T-helper 1 cell (primary cell): ENCODE data around the gene CDKL5.
"Not testable (repeated sequence)": the region's sequence is repeated elsewhere in the genome, so short reads cannot be mapped to it uniquely, and the experiment has no call there.

Experiments used
- DNase-seq, 5 donors: peaks; one replicate each; pipeline ENCODE4 v3.0.0-alpha.2; 2012 to 2020
- total RNA-seq, 4 donors: gene quantifications; one replicate each; lab custom pipeline; 2026; lab: John Stamatoyannopoulos, UW

CDKL5 gene
- 6.9 to 10.2 (median 9.0) reads per million in 4 donors for total RNA-seq

DNA sequence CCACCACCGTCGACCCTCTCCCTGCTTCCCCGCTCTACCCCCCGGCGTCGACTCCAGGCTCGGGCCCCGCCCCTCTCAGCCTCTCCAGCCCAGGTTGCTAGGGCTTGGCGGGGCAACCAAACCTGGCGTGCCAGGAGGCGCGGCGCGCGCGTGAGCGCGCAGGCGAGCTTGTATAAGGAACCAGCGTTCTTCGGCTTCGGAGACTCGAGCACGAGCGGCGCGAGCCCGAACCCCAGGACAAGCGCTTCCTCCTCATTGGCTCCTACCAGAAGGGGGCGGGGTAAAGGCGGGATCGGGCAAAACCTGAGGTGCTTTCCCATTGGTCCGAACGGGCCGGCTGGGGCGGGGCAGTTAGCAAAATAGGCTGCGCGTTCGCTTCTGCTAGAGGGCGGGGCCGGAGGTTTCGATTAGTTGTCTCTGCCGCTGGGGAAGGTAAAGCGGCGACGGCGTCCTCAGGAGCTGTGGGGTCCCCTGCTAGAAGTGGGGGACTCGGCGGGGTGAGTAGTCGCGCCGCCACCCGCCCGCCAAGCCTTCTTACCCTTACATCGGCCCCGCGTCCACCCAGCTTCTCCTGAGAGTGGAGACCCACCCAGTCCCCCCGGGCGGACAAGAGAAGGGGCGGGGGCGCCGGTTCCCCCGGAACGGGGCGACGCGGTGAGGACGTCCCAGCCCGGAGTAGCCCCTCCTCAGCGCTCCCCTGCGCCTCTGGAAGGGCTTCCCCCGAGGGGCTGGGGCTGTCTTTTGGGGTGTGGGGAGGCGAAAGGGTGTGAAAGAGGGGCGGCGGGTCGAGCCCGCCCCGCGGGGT is at the start of gene CDKL5:
Gene CDKL5 (plus strand): TSS at position 410 of the 805 bp plus-strand sequence. CDS start 81,489 bp downstream, outside the sequence.
- DNase-seq = peak; percentile 88 to 95 (median 92)

DNA sequence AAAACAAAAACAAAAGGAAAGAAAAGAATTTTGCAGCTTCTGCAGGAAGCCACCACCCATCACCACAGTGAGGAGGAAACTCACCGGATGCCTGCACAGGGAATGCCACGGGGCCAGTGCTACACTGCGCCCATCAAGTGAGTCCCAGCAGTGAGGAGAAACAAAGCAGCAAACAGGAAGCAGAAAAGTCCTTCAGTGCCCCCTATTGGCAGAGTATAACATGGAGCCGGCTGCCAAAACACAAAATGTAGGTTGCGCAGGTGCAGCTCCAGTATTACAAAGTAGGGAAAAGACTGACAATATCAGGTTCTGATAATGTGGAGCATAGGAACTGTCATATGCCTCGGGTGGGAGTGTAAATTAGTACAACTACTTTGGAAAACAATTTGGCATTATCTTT is 47.6 kb upstream of the CDKL5 start:
- DNase-seq = peak in 1 of 5 donors; percentile 10

DNA sequence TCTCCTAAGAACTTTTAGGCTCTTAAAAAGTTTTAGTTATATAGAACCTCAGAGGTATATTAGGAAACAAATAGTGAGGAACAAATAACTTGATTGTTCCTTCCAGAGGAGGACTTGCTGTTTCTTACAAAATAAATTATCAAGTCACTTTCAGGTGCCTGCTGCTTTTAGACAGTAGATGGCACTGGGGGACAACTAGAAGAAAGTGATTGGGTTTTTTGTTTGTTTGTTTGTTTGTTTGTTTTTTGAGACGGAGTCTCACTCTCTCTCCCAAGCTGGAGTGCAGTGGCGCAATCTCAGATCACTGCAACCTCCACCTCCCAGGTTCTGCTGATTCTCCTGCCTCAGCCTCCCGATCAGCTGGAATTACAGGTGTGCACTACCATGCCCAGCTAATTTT is 35.4 kb upstream of the CDKL5 start:
- DNase-seq = no peak

DNA sequence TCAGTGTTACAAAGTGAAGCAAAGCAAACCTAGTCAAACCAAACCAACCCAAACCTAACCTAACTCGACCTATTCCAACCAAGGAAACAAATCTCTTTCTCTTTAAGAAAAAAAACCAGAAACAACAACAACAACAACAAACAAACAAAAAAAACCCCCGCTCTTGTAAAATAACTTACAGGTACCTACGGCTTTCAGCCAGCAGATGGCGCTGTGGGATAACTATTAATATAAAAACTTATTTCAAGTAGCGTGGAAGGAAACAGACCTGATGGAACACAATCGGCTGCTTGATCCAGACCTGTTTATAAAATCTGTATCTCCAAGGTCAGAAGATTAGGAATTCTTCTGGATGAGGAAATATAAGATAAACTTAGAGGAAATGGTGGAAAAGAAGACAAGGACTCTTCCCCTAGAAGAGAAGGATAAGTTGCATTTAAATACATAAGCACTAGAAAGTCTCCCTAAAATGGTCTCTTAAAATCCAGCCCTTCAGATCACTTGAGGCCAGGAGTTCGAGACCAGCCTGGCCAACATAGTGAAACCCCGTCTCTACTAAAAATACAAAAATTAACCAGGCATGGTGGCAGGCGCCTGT is 34.4 kb upstream of the CDKL5 start:
- DNase-seq = peak; percentile 28 to 71 (median 43)

DNA sequence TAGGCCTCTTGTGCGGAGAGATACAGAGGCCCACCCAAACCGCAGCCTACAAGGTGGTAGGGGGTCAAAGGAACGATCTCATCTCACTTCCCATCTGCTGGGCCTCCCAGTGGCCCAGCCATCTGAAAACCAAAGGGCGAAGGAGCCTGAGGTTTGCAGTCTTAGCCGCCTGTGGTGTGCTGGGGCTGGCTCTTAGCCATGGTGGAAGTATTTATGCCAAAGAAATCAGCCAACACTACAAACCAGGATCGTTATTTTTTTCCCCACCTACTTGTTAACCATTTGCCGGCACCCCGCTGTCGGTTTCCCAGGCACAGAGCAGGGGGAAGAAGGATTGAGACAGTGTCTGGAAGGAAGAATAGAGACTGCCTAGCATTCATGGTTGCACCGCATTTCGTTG is 30.9 kb upstream of the CDKL5 start:
- no peak for DNase-seq

DNA sequence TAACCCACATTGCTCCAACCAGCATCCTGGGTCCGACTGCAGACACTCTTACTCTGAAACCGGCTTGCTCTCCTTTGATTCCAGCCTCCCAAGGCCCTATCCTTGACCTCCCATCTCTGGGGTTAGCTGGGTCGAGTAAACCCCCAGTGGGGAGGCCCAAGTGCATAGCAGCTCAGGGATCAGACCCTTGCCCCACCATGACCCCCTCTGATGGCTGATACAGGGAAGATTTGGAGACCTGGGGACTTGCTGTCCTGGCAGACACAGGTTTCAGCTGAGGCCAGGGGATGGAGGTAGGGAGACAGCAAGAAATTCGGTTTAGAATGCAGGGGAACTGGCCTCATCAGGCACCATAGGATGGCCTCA is 23.6 kb upstream of the CDKL5 start:
- DNase-seq = no peak

DNA sequence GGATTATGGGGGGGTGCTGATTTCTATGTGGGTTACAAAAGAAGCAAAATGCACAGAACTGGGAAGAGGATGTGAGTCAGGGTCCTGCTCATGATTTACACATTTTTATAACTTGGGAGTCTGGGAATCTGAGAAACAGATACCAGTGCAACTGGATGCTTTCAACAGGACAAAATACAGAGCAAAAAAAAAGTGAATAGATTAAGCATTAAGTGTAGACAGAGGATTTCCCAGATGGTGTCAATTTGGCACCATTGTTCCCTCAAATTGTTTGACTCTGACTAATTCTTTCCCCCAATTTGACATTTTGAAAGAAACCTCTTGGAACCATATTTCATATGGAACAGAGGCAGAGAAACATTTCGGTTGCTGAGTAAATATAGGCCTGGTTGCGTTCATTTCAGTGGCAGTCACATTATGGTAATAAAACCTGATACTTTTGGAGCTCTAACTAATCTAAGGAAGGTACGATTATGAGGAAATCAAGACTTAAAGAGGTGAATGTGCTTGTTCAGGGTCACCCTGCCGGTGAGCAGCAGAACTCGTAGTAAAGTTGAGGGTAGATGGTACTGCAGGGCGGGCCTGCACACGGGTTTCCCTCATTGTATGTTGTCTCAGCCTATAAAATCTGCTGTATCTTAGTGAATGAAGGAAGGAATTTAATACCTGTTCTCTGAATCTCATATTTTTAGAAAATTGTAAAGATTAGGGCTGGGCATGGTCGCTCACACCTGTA is 18.7 kb upstream of the CDKL5 start:
- no peak for DNase-seq

DNA sequence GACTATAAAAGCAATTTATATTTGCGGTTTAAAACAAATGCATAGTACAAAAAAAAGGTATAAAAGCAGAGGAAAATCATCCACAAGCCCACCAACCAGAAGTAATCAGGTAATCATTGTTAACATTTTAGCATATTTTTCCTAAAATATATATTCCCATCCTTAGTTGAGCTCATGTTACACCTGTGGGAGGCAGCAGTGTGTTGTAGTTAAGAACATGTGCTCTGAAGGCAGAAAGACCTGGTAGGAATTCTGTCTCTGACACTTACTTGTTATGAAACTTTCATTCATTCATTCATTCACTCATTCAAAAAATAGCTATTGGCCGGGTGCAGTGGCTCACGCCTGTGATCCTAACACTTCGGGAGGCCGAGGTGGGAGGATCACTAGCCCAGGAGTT is 15.4 kb upstream of the CDKL5 start:
- DNase-seq = no peak

DNA sequence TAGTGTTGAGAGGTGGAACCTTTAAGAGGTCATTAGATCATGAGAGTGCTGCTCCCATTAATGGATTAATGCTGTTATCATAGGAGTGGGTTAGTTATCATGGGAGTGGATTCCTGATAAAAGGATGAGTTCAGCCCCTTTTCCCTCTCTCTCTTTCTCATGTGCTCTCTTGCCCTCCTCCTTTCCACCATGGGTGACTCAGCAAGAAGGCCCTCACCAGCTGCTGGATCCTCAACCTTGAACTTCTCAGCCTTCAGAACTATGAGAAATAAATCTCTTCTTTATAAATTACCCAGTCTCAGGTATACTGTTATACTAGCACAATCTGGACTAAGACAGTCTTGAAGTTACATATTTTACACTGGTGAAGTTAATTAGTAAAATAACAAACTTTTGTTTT is 10.0 kb upstream of the CDKL5 start:
- DNase-seq = no peak

DNA sequence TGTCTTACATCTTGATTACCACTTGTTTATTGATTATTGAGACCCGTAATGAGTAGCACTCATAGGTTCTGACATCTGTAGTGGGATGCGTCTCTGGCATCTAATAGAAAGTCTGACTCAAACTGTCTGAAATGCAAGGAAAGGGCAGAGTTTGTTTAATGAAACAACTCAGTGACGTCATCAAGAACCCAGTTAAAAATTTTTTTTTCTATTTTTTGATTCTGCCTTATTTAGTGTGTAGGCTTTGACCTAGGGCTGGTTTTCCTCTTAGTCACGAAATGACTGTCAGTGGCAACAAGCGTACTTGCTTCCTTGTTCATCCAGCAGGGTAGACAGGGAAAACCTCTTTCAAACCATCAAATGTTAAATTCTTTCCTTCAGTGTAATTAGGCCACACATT is 3.1 kb upstream of the CDKL5 start:
- DNase-seq = no peak

DNA sequence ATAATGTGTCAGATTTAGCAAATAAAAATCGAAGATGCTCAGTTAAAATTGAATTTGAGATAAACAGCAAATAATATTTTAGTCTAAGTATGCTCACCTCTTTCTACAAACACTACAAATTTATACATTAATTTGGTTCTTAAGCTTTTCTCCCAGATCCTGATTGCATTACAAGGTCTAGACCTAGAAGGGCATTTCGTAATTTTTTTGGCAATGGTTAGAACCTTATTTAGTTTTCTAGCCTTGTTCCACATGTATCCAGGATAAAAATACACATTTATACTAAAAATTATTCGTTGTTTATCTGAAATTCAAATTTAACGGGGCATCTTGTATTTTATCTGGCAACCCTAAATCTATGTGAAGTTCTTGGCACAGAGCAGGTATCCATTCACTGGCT is 2.5 kb upstream of the CDKL5 start:
- DNase-seq = no peak

DNA sequence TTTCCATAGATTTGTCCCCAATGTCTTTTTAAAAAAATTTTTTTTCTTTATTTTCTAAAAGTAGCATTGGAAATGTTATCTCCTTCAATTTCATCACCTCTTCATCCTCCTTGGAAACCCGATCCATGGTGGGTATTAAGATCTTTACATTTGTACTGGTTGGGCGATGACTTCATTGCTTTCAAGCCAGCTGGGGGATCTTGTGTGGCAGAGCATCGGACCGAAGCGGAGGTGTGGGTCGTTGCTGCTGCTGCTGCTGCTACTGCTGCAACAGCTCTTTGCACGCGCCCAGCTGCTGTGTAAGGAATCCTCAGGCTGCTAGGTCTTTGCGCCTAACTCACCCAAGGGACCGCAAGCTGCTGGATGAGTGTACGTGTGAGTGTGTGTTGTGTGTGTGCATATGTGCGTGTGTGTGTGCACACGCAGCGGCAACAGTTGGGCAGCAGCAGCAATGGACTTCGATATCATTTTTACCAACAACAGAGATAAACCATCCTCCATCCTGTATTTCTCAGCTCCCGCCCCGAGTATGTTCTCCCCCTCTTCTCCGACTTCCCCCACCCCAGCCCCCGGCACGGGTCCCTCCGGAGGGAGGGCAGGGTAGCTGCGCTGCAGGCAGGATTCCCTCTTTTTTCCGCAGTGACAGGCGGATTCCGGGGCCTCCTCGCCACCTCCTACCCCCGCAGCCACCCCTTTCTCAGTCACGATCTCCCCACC is 768 bp upstream of the CDKL5 start:
- peak in 4 of 5 donors; percentile 1 to 22 (median 5) for DNase-seq

DNA sequence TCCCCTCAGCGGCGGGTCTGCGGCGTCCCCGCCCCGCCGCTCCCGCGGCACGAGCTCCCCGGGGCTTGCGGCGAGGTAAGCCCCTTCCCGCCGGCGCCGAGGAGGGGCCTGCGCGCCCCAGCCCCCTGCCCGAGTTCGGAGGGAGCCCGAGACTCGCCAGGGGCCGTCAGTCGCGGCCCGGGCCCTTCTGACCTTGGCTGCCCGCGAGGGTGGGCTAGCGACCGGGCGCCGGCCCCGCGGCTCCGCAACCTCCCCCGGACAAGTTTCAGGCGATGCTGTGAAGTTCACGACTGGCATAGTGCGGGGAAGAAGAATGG is 554 bp downstream of the CDKL5 start:
- no peak for DNase-seq

DNA sequence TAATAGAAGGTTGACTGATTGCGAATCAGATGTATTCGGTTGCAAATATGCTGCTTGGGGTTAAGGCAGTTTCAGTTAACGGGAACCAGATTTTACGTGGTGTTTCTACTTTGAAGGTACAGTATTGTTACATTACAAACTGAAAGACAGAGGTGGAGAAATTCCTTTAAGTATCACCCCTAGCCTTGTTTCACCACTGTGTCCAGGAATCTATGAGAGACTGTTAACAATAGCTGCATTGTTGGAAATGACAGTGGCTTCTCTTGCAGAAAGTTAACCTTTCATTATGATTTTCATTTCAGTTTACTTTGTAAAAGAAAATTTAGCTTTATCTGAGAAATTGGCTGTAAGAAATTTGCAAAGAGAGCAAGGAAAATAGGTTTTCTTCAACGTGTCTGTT is 2.6 kb downstream of the CDKL5 start:
- DNase-seq = no peak

DNA sequence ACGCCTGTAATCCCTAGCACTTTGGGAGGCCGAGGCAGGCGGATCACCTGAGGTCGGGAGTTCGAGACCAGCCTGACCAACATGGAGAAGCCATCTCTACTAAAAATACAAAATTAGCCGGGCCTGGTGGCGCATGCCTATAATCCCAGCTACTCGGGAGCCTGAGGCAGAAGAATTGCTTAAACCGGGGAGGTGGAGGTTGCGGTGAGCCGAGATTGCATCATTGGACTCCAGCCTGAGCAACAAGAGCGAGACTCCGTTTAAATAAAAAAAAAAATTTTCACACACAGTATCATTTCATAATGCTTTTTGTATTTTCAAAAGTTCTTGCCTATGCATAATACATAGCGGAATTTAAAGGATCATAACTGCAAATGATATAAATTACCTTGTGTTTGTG is 7.9 kb downstream of the CDKL5 start:
- not testable (repeated sequence) for DNase-seq

DNA sequence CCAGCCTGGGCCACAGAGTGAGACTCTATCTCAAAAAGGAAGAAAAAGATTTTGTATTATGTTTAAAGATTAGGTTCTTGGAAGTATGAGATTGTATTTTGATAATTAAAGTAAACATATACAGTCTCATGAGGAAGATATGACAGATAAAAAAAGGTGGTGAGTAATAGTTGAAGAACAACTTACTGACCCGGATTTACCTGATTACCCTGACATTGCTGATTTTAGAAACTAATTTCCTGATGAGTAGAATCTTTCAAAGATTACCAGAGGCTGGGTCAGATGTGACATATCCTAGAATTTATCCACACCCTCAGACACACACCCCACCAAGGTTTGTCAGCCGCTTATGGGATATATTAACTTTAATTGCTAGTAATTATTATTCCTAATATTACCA is 9.5 kb downstream of the CDKL5 start:
- DNase-seq = no peak

DNA sequence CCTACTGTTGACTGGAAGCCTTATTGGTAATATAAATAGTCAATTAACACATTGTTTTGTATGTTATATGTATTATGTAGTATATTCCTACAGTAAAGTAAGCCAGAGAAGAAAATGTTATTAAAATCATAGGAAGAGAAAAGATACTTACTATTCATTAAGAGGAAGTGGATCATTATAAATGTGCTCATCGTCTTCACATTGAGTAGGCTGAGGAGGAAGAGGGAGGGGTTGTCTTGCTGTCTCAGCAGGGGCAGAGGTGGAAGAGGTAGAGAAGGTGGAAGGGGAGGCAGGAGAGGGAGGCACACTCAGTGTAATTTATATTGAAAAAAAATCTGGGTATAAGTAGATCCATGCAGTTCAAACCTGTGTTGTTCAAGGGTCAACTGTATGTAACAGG is 10.6 kb downstream of the CDKL5 start:
- no peak for DNase-seq

DNA sequence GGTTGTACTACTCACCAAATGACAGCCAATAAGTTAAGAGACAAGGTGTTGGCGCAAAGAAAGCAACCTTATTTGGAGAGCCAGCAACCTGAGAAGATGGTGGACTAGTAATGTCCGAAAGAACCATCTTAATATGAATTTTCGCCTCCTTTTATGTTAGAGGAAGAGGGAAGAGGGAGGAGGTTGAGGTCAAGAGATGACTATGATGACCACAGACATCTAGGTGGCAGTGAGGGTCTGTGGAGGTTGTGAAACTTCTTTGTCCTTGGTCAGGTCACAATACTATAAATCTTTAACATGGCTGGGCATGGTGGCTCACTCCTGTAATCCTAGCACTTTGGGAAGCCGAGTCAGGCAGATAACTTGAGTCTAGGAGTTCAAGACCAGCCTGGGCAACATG is 15.4 kb downstream of the CDKL5 start:
- no peak for DNase-seq

DNA sequence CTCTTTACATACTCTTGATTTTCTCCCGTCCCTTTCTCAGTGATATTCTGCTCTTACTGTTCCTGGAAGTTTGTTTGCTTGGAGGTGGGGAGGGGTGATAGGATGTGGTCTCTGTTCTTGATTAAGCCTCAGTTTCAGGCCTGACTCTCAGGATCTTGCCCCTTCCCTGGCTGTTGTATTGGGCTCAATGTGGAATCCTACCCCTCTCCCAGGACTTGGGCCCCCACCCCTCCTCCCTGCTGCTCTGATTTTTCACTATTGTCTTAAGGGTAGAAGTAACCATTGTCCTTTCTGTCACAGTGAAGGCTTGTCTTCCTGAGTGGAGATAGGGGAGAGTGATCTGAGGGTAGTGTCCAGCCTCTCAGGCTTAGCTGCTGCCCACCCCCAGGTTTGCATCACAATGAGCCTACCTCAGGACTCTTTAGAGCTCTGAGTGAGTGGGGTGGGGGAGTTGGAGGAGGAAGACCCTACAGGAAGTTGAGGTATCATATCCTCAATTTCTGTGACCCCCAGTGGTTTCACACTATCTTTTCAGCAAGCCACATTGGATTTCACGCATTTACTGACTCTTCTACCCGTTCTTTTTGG is 16.5 kb downstream of the CDKL5 start:
- no peak for DNase-seq

DNA sequence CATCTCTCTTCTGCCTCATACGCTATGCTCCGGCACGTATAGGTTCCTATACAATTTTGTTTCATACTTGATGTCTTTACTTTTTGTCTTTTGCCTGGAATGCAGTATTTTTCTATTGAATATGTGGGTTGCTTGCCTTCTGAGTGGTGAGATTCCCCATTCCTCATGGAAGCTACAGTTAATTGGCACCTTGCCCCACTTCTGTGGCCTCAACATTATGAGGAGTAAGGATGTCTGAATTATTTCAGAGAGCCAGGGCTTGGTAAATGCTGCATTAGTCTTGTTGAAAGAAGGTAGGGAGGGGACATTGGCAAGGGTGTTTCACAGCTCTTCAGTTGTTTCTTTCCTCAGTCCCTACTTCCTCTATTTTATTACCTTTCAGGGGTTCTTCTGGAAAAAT is 23.0 kb downstream of the CDKL5 start:
- DNase-seq = no peak

DNA sequence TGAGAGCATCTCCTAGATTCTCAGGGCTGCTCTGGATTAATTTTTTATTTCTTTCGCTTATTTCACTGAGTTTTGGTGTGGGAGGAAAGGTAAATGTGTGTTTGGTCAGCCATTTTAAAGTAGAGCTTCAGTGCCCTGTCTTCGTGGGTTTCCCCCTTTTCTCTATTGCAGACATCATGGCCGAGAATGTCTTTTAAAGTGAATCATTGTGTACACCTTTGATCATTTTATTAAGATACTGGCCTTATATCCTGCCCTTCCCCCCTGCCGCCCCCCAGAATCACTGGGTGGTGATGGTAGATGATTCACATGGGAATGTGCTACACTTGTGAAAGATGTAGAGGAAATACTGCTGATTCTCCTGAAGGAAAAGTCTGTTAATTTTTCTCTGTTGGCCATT is 23.8 kb downstream of the CDKL5 start:
- no peak for DNase-seq

DNA sequence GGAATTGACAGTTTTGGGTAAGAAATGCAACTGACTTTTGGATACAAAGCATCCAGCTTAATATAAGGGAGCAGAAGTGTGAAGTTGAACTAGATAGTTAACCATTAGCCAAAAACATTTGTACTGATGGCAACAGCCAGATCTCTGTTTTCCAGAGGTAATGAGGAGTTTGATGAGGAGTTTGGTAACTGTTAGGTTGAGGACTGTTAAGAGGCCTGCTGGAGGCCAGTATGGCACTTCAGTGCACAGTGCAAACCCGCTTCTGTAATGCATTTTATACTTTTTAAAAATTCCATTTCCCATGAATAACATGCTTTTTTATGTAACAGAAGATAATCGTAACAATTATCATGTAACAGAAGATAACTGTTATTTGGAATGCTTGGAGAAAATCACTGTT is 30.0 kb downstream of the CDKL5 start:
- DNase-seq = no peak

DNA sequence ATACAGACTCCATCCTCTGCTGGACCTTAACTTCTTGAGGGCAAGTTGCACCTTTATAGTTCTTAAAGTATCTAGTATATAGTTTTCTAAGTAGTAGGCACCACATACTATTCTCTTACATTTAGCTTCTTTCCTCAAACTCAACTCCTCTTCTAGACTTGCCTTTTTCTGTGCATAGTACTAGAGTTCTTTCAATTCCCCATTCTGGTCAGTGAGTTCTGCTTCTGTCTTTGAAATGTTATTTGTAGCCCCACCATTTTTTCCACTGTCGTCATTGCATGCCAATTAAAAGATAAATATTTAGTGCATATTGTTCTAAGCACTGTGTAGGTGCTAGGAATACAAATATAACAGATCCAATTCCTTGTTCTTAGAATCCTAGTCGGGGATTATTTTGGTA is 31.6 kb downstream of the CDKL5 start:
- no peak for DNase-seq
